ENCODE data around the gene POMT1.
"Not testable (repeated sequence)": the region's sequence is repeated elsewhere in the genome, so short reads cannot be mapped to it uniquely, and the experiment has no call there.

Gene POMT1

DNA sequence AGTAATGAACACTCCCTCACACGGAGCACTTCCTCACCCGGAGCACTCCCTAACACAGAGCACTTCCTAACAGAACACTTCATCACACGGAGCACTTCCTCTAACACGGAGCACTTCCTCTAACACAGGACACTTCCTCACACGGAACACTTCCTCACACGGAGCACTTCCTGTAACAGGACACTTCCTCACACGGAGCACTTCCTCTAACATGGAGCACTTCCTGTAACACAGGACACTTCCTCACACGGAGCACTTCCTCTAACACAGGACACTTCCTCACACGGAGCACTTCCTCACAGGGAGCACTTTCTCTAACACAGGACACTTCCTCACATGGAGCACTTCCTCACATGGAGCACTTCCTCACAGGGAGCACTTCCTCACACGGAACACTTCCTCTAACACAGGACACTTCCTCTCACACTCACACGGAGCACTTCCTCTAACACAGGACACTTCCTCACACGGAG is 12.9 kb downstream of the POMT1 start:
- not testable (repeated sequence) for H3K27ac ChIP-seq (replicated peaks; ENCODE audit: low read length); H2BK12ac ChIP-seq (ENCODE audit: low read length); H4K91ac ChIP-seq (ENCODE audit: low read depth, low read length, poor library complexity); DNase-seq (ENCODE audit: low spot score); H2AK5ac ChIP-seq (ENCODE audit: low read depth, low read length); H2BK120ac ChIP-seq (ENCODE audit: low read depth, low read length); H2AFZ ChIP-seq (ENCODE audit: low read length); H3K9ac ChIP-seq (ENCODE audit: low read depth, low read length, poor library complexity); H3K79me1 ChIP-seq (ENCODE audit: low read depth, low read length); H3K9me3 ChIP-seq (replicated peaks in 1 of 2; ENCODE audit: control insufficient read depth in 2 of 2, insufficient read depth in 1 of 2, low read depth in 1 of 2, low read length in 2 of 2); H3K18ac ChIP-seq (ENCODE audit: low read length); H3K4ac ChIP-seq (ENCODE audit: low read length); H3K4me1 ChIP-seq (ENCODE audit: control insufficient read depth in 2 of 2, insufficient read depth in 1 of 2, low read depth in 1 of 2, low read length in 2 of 2); H3K27me3 ChIP-seq (ENCODE audit: control insufficient read depth in 3 of 3, insufficient read depth in 3 of 3, low read depth in 1 of 3, low read length in 3 of 3); H4K8ac ChIP-seq (ENCODE audit: low read depth, low read length); H2BK15ac ChIP-seq (ENCODE audit: low read length); H2BK5ac ChIP-seq (ENCODE audit: low read length); H3K14ac ChIP-seq (ENCODE audit: low read length); H3K23ac ChIP-seq (ENCODE audit: low read depth, low read length, poor library complexity); H3K4me2 ChIP-seq (ENCODE audit: insufficient read depth, low read length, poor library complexity, severe bottlenecking)
- H3K36me3 ChIP-seq (replicated peaks in 1 of 2; ENCODE audit: control insufficient read depth in 2 of 2, insufficient read depth in 2 of 2, low read length in 2 of 2), result peaks cover 75 to 97% of the 10 kb centered on the region in 2 donors
- no CpG with 5 or more reads among the region's 12 CpGs for WGBS, 2 donors (ENCODE audit: extremely low coverage in 2 of 2, insufficient read length in 2 of 2, insufficient replicate concordance in 1 of 2)
- peak overlapping the region in 1 of 2 donors; percentile 6 for H3K4me3 ChIP-seq (ENCODE audit: low read length in 2 of 2)

DNA sequence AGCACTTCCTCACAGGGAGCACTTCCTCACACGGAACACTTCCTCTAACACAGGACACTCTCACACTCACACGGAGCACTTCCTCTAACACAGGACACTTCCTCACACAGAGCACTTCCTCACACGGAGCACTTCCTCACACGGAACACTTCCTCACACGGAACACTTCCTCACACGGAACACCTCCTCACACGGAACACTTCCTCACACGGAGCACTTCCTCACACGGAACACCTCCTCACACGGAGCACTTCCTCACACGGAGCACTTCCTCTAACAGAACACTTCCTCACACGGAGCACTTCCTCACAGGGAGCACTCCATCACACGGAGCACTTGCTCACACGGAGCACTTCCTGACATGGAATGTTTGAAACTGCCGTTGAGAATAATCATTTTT is 13.4 kb downstream of the POMT1 start:
- Histone ChIP-seq H3K27me3 (ENCODE audit: control insufficient read depth in 3 of 3, insufficient read depth in 3 of 3, low read depth in 1 of 3, low read length in 3 of 3) (no peaks in the 10 kb centered on the region), H3K18ac (ENCODE audit: low read length) (no peak overlapping the region), H3K4ac (ENCODE audit: low read length) (no peak overlapping the region), H2BK120ac (ENCODE audit: low read depth, low read length) (no peak overlapping the region), H3K4me2 (ENCODE audit: insufficient read depth, low read length, poor library complexity, severe bottlenecking) (no peak overlapping the region), H3K23ac (ENCODE audit: low read depth, low read length, poor library complexity) (no peak overlapping the region), H2AFZ (ENCODE audit: low read length) (no peak overlapping the region), H3K27ac (replicated peaks; ENCODE audit: low read length) (no peak overlapping the region), H3K79me1 (ENCODE audit: low read depth, low read length) (no peaks in the 10 kb centered on the region), H3K4me1 (ENCODE audit: control insufficient read depth in 2 of 2, insufficient read depth in 1 of 2, low read depth in 1 of 2, low read length in 2 of 2) (no peaks in the 10 kb centered on the region), H2BK15ac (ENCODE audit: low read length) (no peak overlapping the region), H3K9me3 (replicated peaks in 1 of 2; ENCODE audit: control insufficient read depth in 2 of 2, insufficient read depth in 1 of 2, low read depth in 1 of 2, low read length in 2 of 2) (peaks cover 3% of the 10 kb centered on the region in 2 donors), H3K36me3 (replicated peaks in 1 of 2; ENCODE audit: control insufficient read depth in 2 of 2, insufficient read depth in 2 of 2, low read length in 2 of 2) (peaks cover 75 to 97% of the 10 kb centered on the region in 2 donors), H2BK5ac (ENCODE audit: low read length) (no peak overlapping the region), H4K91ac (ENCODE audit: low read depth, low read length, poor library complexity) (no peak overlapping the region), H2AK5ac (ENCODE audit: low read depth, low read length) (no peak overlapping the region), H4K8ac (ENCODE audit: low read depth, low read length) (no peak overlapping the region), H2BK12ac (ENCODE audit: low read length) (no peak overlapping the region), H3K4me3 (ENCODE audit: low read length in 2 of 2) (no peak overlapping the region), H3K9ac (ENCODE audit: low read depth, low read length, poor library complexity) (no peak overlapping the region), H3K14ac (ENCODE audit: low read length) (no peak overlapping the region)
- DNase-seq (ENCODE audit: low spot score), result no peak
- WGBS, 2 donors (ENCODE audit: extremely low coverage in 2 of 2, insufficient read length in 2 of 2, insufficient replicate concordance in 1 of 2), result no CpG with 5 or more reads among the region's 15 CpGs

DNA sequence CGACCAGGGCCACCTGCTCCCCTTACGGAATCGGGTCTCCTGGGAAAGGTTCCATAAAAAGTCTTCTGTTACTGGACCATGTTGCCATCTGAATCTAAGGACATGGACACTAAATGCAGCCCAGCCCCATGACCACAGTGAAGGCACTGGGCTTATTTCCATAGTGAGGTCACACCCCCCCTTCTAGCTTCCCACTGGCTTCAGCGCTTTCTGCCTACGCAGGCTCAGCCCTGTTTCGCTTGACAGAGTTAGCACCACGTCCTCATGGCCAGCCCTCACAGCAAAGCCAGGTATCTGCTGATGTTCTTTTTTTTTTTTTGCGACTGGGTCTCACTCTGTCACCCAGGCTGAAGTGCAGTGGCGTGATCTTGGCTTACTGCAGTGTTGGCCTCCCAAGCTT is 14.2 kb downstream of the POMT1 start:
- no peak overlapping the region for H2AFZ ChIP-seq (ENCODE audit: low read length)
- no peak overlapping the region for H3K23ac ChIP-seq (ENCODE audit: low read depth, low read length, poor library complexity)
- WGBS, 2 donors (ENCODE audit: extremely low coverage in 2 of 2, insufficient read length in 2 of 2, insufficient replicate concordance in 1 of 2), result no CpG with 5 or more reads among the region's 9 CpGs
- H3K27me3 ChIP-seq (ENCODE audit: control insufficient read depth in 3 of 3, insufficient read depth in 3 of 3, low read depth in 1 of 3, low read length in 3 of 3), result no peaks in the 10 kb centered on the region
- H3K4me3 ChIP-seq (ENCODE audit: low read length in 2 of 2), result peak overlapping the region in 1 of 2 donors; percentile 51
- H2BK15ac ChIP-seq (ENCODE audit: low read length), result no peak overlapping the region
- H3K4ac ChIP-seq (ENCODE audit: low read length), result no peak overlapping the region
- DNase-seq (ENCODE audit: low spot score), result no peak
- H3K9me3 ChIP-seq (replicated peaks in 1 of 2; ENCODE audit: control insufficient read depth in 2 of 2, insufficient read depth in 1 of 2, low read depth in 1 of 2, low read length in 2 of 2), result peaks cover 3% of the 10 kb centered on the region in 2 donors
- peaks cover 82 to 97% of the 10 kb centered on the region in 2 donors for H3K36me3 ChIP-seq (replicated peaks in 1 of 2; ENCODE audit: control insufficient read depth in 2 of 2, insufficient read depth in 2 of 2, low read length in 2 of 2)
- no peak overlapping the region for H2AK5ac ChIP-seq (ENCODE audit: low read depth, low read length)
- H4K91ac ChIP-seq (ENCODE audit: low read depth, low read length, poor library complexity), result no peak overlapping the region
- no peak overlapping the region for H2BK5ac ChIP-seq (ENCODE audit: low read length)
- H3K14ac ChIP-seq (ENCODE audit: low read length), result no peak overlapping the region
- no peak overlapping the region for H3K4me2 ChIP-seq (ENCODE audit: insufficient read depth, low read length, poor library complexity, severe bottlenecking)
- no peak overlapping the region for H3K9ac ChIP-seq (ENCODE audit: low read depth, low read length, poor library complexity)
- H3K4me1 ChIP-seq (ENCODE audit: control insufficient read depth in 2 of 2, insufficient read depth in 1 of 2, low read depth in 1 of 2, low read length in 2 of 2), result no peaks in the 10 kb centered on the region
- H4K8ac ChIP-seq (ENCODE audit: low read depth, low read length), result no peak overlapping the region
- no peak overlapping the region for H2BK12ac ChIP-seq (ENCODE audit: low read length)
- H3K27ac ChIP-seq (replicated peaks; ENCODE audit: low read length), result no peak overlapping the region
- no peak overlapping the region for H3K18ac ChIP-seq (ENCODE audit: low read length)
- H3K79me1 ChIP-seq (ENCODE audit: low read depth, low read length), result no peaks in the 10 kb centered on the region
- no peak overlapping the region for H2BK120ac ChIP-seq (ENCODE audit: low read depth, low read length)

DNA sequence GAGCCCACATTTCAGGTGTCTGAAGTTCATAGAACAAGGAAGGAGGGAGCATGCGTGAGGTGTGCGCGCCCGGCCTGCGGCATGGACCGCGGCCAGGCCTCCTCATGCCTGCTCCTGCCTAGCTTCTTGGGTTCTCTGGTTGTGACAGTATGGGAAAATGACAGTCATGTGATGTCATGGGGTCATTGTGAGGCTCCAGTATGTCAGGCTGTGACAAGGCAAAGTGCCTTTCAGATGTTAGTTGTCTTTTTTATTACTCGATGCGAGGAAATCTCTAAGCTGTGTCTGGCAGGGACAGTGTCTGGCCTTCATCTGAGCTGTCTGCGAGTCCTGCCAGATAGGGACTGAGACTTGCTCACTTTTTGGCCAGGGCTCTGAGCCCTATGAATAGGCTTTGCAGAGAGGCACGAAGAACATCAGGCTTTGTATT is 15.1 kb downstream of the POMT1 start:
- no peak overlapping the region for H4K91ac ChIP-seq (ENCODE audit: low read depth, low read length, poor library complexity)
- H3K27me3 ChIP-seq (ENCODE audit: control insufficient read depth in 3 of 3, insufficient read depth in 3 of 3, low read depth in 1 of 3, low read length in 3 of 3), result no peaks in the 10 kb centered on the region
- H3K4ac ChIP-seq (ENCODE audit: low read length), result no peak overlapping the region
- H2BK120ac ChIP-seq (ENCODE audit: low read depth, low read length), result no peak overlapping the region
- no peak overlapping the region for H3K18ac ChIP-seq (ENCODE audit: low read length)
- H3K4me2 ChIP-seq (ENCODE audit: insufficient read depth, low read length, poor library complexity, severe bottlenecking), result no peak overlapping the region
- H3K79me1 ChIP-seq (ENCODE audit: low read depth, low read length), result peaks cover under 1% of the 10 kb centered on the region
- no peak overlapping the region for H3K14ac ChIP-seq (ENCODE audit: low read length)
- H2AFZ ChIP-seq (ENCODE audit: low read length), result no peak overlapping the region
- no peaks in the 10 kb centered on the region for H3K4me1 ChIP-seq (ENCODE audit: control insufficient read depth in 2 of 2, insufficient read depth in 1 of 2, low read depth in 1 of 2, low read length in 2 of 2)
- WGBS, 2 donors (ENCODE audit: extremely low coverage in 2 of 2, insufficient read length in 2 of 2, insufficient replicate concordance in 1 of 2), result no CpG with 5 or more reads among the region's 11 CpGs
- H2BK5ac ChIP-seq (ENCODE audit: low read length), result no peak overlapping the region
- H2BK12ac ChIP-seq (ENCODE audit: low read length), result no peak overlapping the region
- H4K8ac ChIP-seq (ENCODE audit: low read depth, low read length), result no peak overlapping the region
- no peak overlapping the region for H3K9ac ChIP-seq (ENCODE audit: low read depth, low read length, poor library complexity)
- no peak for DNase-seq (ENCODE audit: low spot score)
- H3K36me3 ChIP-seq (replicated peaks in 1 of 2; ENCODE audit: control insufficient read depth in 2 of 2, insufficient read depth in 2 of 2, low read length in 2 of 2), result peaks cover 83 to 98% of the 10 kb centered on the region in 2 donors
- H3K23ac ChIP-seq (ENCODE audit: low read depth, low read length, poor library complexity), result peak overlapping the region; percentile 27
- no peak overlapping the region for H3K27ac ChIP-seq (replicated peaks; ENCODE audit: low read length)
- H2BK15ac ChIP-seq (ENCODE audit: low read length), result no peak overlapping the region
- H3K9me3 ChIP-seq (replicated peaks in 1 of 2; ENCODE audit: control insufficient read depth in 2 of 2, insufficient read depth in 1 of 2, low read depth in 1 of 2, low read length in 2 of 2), result peaks cover 3% of the 10 kb centered on the region in 2 donors
- peak overlapping the region in 1 of 2 donors; percentile 30 for H3K4me3 ChIP-seq (ENCODE audit: low read length in 2 of 2)
- H2AK5ac ChIP-seq (ENCODE audit: low read depth, low read length), result no peak overlapping the region

Data from neuronal stem cell (in vitro differentiated cells).